H1 (cell line): ENCODE measurements around the gene MBNL1. TPM values are rescaled to one million over a fixed set of nuclear protein-coding genes. Genes with fewer than 3 reads are reported as not detected.

Experiments
- CTCF ChIA-PET: fragments of 300-600 bp; sonication (Branson Sonifier 250); formaldehyde crosslinking; loops from one replicate; lab custom pipeline; 2021; ENCODE audit not compliant: partially characterized antibody; lab: Charles Lee
- POLR2A ChIA-PET: fragments of 300-600 bp; sonication (Branson Sonifier 250); formaldehyde crosslinking; loops from one replicate; lab custom pipeline; 2021; ENCODE audit warnings: inconsistent platforms; ENCODE audit not compliant: partially characterized antibody; lab: Charles Lee
- DNase-seq, 2 experiments: peaks; one replicate each; pipeline versions ENCODE4 v3.0.0 to v3.0.0-alpha.2; 2010 to 2022; ENCODE audit warnings: low spot score in 2 of 2, low read depth in 1 of 2, mixed read lengths in 1 of 2
- FAIRE-seq: peaks from 2 replicates; lab custom pipeline; 2011; peaks lifted over from hg19 to GRCh38; lab: Jason Lieb, UNC
- H2AFZ ChIP-seq: 2 replicates; pipeline ENCODE4 v1.8.1; 2012; ENCODE audit warnings: low read length, inconsistent platforms
- H2AK5ac ChIP-seq: 2 replicates; pipeline ENCODE4 v1.6.1; 2013; ENCODE audit warnings: low read depth, low read length
- H2BK120ac ChIP-seq: replicated peaks from 2 replicates; pipeline ENCODE3; 2013; ENCODE audit warnings: low read depth, low read length, inconsistent platforms
- H2BK12ac ChIP-seq: 2 replicates; pipeline ENCODE4 v1.6.1; 2013; ENCODE audit warnings: low read depth, low read length
- H2BK15ac ChIP-seq: 2 replicates; pipeline ENCODE4 v1.6.1; 2013; ENCODE audit warnings: low read length
- H2BK20ac ChIP-seq: 2 replicates; pipeline ENCODE4 v1.6.1; 2013; ENCODE audit warnings: low read length
- H2BK5ac ChIP-seq: 2 replicates; pipeline ENCODE4 v1.6.1; 2013; ENCODE audit warnings: low read depth, low read length
- H3K14ac ChIP-seq: 2 replicates; pipeline ENCODE4 v1.6.1; 2013; ENCODE audit warnings: inconsistent platforms; ENCODE audit not compliant: insufficient read length
- H3K18ac ChIP-seq: 2 replicates; pipeline ENCODE4 v1.6.1; 2013; ENCODE audit warnings: low read length; ENCODE audit errors: extremely low read depth
- H3K23ac ChIP-seq: 2 replicates; pipeline ENCODE4 v1.6.1; 2013; ENCODE audit warnings: inconsistent platforms; ENCODE audit not compliant: insufficient read length
- H3K23me2 ChIP-seq: 2 replicates; pipeline ENCODE4 v1.6.1; 2013; ENCODE audit warnings: low read depth, low read length
- H3K27ac ChIP-seq: 2 replicates; pipeline ENCODE4 v1.6.1; 2011; ENCODE audit warnings: low read depth, low read length, inconsistent platforms
- H3K27me3 ChIP-seq, 4 experiments: replicated peaks in 1 of 4; 1 replicate in 1 of 4; 2 replicates in 3 of 4; pipeline versions ENCODE4 v1.6.1 to v1.8.1; 2011 to 2013; ENCODE audit warnings: low read length in 3 of 4, mild to moderate bottlenecking in 3 of 4, inconsistent platforms in 2 of 4, mixed read lengths in 2 of 4, moderate library complexity in 1 of 4; ENCODE audit not compliant: control insufficient read depth in 3 of 4, insufficient read depth in 3 of 4; ENCODE audit errors: extremely low read depth in 1 of 4
- H3K36me3 ChIP-seq, 4 experiments: 2 replicates each; pipeline versions ENCODE4 v1.6.1 to v1.8.1; 2011 to 2013; ENCODE audit warnings: mild to moderate bottlenecking in 4 of 4, low read length in 3 of 4, moderate library complexity in 2 of 4, control low read depth in 1 of 4, inconsistent platforms in 1 of 4; ENCODE audit not compliant: insufficient read depth in 4 of 4, control insufficient read depth in 2 of 4
- H3K4ac ChIP-seq: replicated peaks from 2 replicates; pipeline ENCODE3; 2013; ENCODE audit warnings: low read length, low read depth, mixed read lengths, inconsistent platforms; ENCODE audit not compliant: insufficient read length
- H3K4me1 ChIP-seq, 4 experiments: replicated peaks in 1 of 4; 1 replicate in 1 of 4; 2 replicates in 3 of 4; pipeline versions ENCODE4 v1.6.1 to v1.8.1; 2011 to 2013; ENCODE audit warnings: low read length in 3 of 4, inconsistent platforms in 2 of 4, mixed read lengths in 1 of 4; ENCODE audit not compliant: insufficient read depth in 4 of 4, control insufficient read depth in 3 of 4
- H3K4me2 ChIP-seq, 2 experiments: 2 replicates each; pipeline versions ENCODE4 v1.6.1 to v1.8.1; 2011 to 2013; ENCODE audit warnings: low read depth in 2 of 2, low read length in 2 of 2, control low read depth in 1 of 2, inconsistent platforms in 1 of 2, mild to moderate bottlenecking in 1 of 2; ENCODE audit not compliant: insufficient read depth in 1 of 2
- H3K4me3 ChIP-seq, 4 experiments: fragments of 200-600, 300-600 bp in 1 of 4; sonication (generic), shearing (Covaris generic), sonication (Bioruptor Twin) in 1 of 4; 2 replicates each; pipeline versions ENCODE4 v1.5.1 to v1.8.1; 2011 to 2016; ENCODE audit warnings: low read length in 4 of 4, low read depth in 3 of 4, control low read depth in 2 of 4, inconsistent platforms in 2 of 4, mild to moderate bottlenecking in 2 of 4, mixed read lengths in 1 of 4, moderate library complexity in 1 of 4; ENCODE audit not compliant: insufficient read depth in 2 of 4; ENCODE audit errors: extremely low read depth in 1 of 4
- H3K56ac ChIP-seq: replicated peaks from 2 replicates; pipeline ENCODE3; 2013; ENCODE audit warnings: low read depth, mild to moderate bottlenecking, mixed read lengths, low read length, inconsistent platforms; ENCODE audit not compliant: insufficient read length
- H3K79me1 ChIP-seq: 2 replicates; pipeline ENCODE4 v1.6.1; 2013; ENCODE audit warnings: low read depth, low read length, control low read depth
- H3K79me2 ChIP-seq, 2 experiments: 2 replicates each; pipeline versions ENCODE4 v1.6.1 to v1.8.1; 2012 to 2013; ENCODE audit warnings: low read length in 2 of 2, mild to moderate bottlenecking in 2 of 2, inconsistent platforms in 1 of 2; ENCODE audit not compliant: insufficient read depth in 2 of 2, control insufficient read depth in 1 of 2
- H3K9ac ChIP-seq, 4 experiments: replicated peaks in 1 of 4; 1 replicate in 1 of 4; 2 replicates in 3 of 4; pipeline versions ENCODE4 v1.6.1 to v1.8.1; 2011 to 2013; ENCODE audit warnings: low read depth in 3 of 4, low read length in 3 of 4, control low read depth in 2 of 4, mild to moderate bottlenecking in 2 of 4, moderate library complexity in 2 of 4, inconsistent platforms in 1 of 4; ENCODE audit errors: extremely low read depth in 1 of 4
- H3K9me3 ChIP-seq, 2 experiments: 2 replicates each; pipeline versions ENCODE4 v1.6.1 to v1.8.1; 2012 to 2013; ENCODE audit warnings: mild to moderate bottlenecking in 2 of 2, moderate library complexity in 2 of 2, control low read depth in 1 of 2, inconsistent platforms in 1 of 2, low read depth in 1 of 2, low read length in 1 of 2, mixed read lengths in 1 of 2; ENCODE audit not compliant: insufficient read depth in 2 of 2
- H4K20me1 ChIP-seq, 2 experiments: replicated peaks in 1 of 2; 2 replicates each; pipeline versions ENCODE3 to v1.8.1; 2011 to 2013; ENCODE audit warnings: inconsistent platforms in 2 of 2, low read length in 2 of 2, mild to moderate bottlenecking in 1 of 2; ENCODE audit not compliant: insufficient read depth in 2 of 2, control insufficient read depth in 1 of 2
- H4K5ac ChIP-seq: 2 replicates; pipeline ENCODE4 v1.6.1; 2013; ENCODE audit warnings: low read length, low read depth, mixed read lengths, inconsistent platforms; ENCODE audit not compliant: insufficient read length
- H4K8ac ChIP-seq: 2 replicates; pipeline ENCODE4 v1.8.0; 2013; ENCODE audit warnings: mild to moderate bottlenecking, moderate library complexity, low read length, inconsistent platforms; ENCODE audit not compliant: insufficient read depth; ENCODE audit errors: extremely low read depth
- H4K91ac ChIP-seq: replicated peaks from 2 replicates; pipeline ENCODE3; 2013; ENCODE audit warnings: low read length, mixed read lengths, inconsistent platforms; ENCODE audit not compliant: insufficient read length
- BACH1 ChIP-seq: IDR thresholded peaks from 2 replicates; pipeline ENCODE4 v1.6.1; 2012; ENCODE audit warnings: low read length, improper control_type of control experiment
- BCL11A ChIP-seq, 2 experiments: IDR thresholded peaks; one replicate each; pipeline ENCODE4 v1.6.1; 2011; ENCODE audit warnings: low read depth in 2 of 2, low read length in 2 of 2, mild to moderate bottlenecking in 2 of 2
- CHD1 ChIP-seq: IDR thresholded peaks from 2 replicates; pipeline ENCODE4 v1.6.1; 2012; ENCODE audit warnings: low read depth, low read length, improper control_type of control experiment
- EGR1 ChIP-seq: IDR thresholded peaks from 2 replicates; pipeline ENCODE4 v1.6.1; 2011; ENCODE audit warnings: low read depth, low read length, borderline replicate concordance
- SAP30 ChIP-seq: fragments of 300-600 bp; sonication (generic); IDR thresholded peaks from 2 replicates; pipeline ENCODE4 v1.7.1; 2012; ENCODE audit warnings: low read length, moderate library complexity, mild to moderate bottlenecking, inconsistent platforms; ENCODE audit not compliant: insufficient read depth, insufficient replicate concordance
- TAF1 ChIP-seq: IDR thresholded peaks from 2 replicates; pipeline ENCODE4 v1.6.1; 2011; ENCODE audit warnings: mild to moderate bottlenecking, low read depth, low read length
- TEAD4 ChIP-seq: IDR thresholded peaks from 2 replicates; pipeline ENCODE4 v1.6.1; 2012; ENCODE audit warnings: low read depth, low read length, inconsistent platforms, mixed read lengths
- ZNF274 ChIP-seq: IDR thresholded peaks from 2 replicates; pipeline ENCODE4 v1.7.0; 2012; ENCODE audit warnings: low read length, borderline replicate concordance; ENCODE audit errors: extremely low read depth
- WGBS, 2 experiments: shearing (Covaris generic) in 1 of 2; methylation state at CpG; one replicate each; pipeline versions ENCODE4 v1.1.6 to v1.1.7; 2013 to 2015; ENCODE audit warnings: low lambda C conversion rate in 2 of 2, mixed read lengths in 2 of 2, inconsistent platforms in 1 of 2, low coverage in 1 of 2, missing lambda C conversion rate in 1 of 2; ENCODE audit not compliant: insufficient replicate concordance in 2 of 2, insufficient coverage in 1 of 2, insufficient read length in 1 of 2; ENCODE audit errors: extremely low coverage in 1 of 2, missing lambda C conversion rate in 1 of 2; 5-methylcytosine and 5-hydroxymethylcytosine counted together
- polyA plus RNA-seq, 7 experiments: library from polyadenylated mRNA; depleted of rRNA in 3 of 7; stranded (reverse) in 5 of 7; unstranded in 2 of 7; fragments of >200 nt in 5 of 7; fragments of 200-250 nt in 2 of 7; gene quantifications; 1 replicate in 5 of 7; 2 replicates in 1 of 7; 4 replicates in 1 of 7; pipeline versions ENCODE4 v1.2.1 to v1.2.3, GENCODE V29; 2011 to 2013; ENCODE audit warnings: missing spikeins in 2 of 7, mixed read lengths in 2 of 7
- total RNA-seq: library from RNA; stranded (reverse); fragmentation: NEBNext Ultra II Directional; extraction: Animal tissue kit (Norgen Biotek cat#: 25700); gene quantifications from 2 replicates; pipeline ENCODE4 v1.2.1, GENCODE V29; 2021

The MBNL1 gene
- total and polyA plus RNA-seq, 2 of the 8 experiments (the other 6 are each of a cell fraction or from before 2014, with no cell fraction given) = 5.0 to 16.4 TPM

DNA sequence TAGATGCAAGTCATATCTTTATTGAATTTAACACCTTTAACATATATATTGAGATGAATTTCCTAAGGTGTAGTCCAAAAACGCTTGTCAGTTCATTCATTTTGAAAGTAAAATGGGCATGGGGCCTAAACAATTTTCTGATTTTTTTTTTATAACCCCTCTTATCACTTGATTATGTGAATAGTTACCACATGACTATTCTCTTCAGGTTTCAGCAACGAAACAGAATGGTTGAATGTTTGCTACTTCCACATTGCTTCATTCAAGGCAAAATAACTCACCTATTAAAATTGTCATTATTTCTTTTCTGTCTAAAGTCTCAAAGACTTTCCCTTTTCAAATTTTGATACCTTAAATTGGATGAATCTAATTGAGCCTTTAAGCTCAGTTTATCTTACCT lies 96.4 kb downstream of the MBNL1 start:
- no peak overlapping the region for H3K4me3 ChIP-seq
- H3K23ac ChIP-seq = no peak overlapping the region
- no peaks in the 10 kb centered on the region for H4K20me1 ChIP-seq
- H3K14ac ChIP-seq = no peak overlapping the region
- H4K5ac ChIP-seq = no peak overlapping the region
- no peak overlapping the region for H4K91ac ChIP-seq
- CTCF ChIA-PET = no interaction called here
- no peaks in the 10 kb centered on the region for H3K4me1 ChIP-seq
- FAIRE-seq = no peak
- no peak overlapping the region for H3K18ac ChIP-seq
- H2AFZ ChIP-seq = no peak overlapping the region
- POLR2A ChIA-PET = no interaction called here
- H3K9me3 ChIP-seq = no peaks in the 10 kb centered on the region
- H3K9ac ChIP-seq = no peak overlapping the region
- H3K23me2 ChIP-seq = no peaks in the 10 kb centered on the region
- no peak overlapping the region for H2BK20ac ChIP-seq
- H3K79me1 ChIP-seq = no peaks in the 10 kb centered on the region
- no peak overlapping the region for H2AK5ac ChIP-seq
- no peak for DNase-seq
- no peaks in the 10 kb centered on the region for H3K27me3 ChIP-seq
- no peak overlapping the region for H2BK12ac ChIP-seq
- H3K4me2 ChIP-seq = no peak overlapping the region
- H2BK5ac ChIP-seq = no peak overlapping the region
- no peak overlapping the region for H2BK15ac ChIP-seq
- 91% methylated on average over 2 of the region's 2 CpGs; no CpG with 5 or more reads in 1 of the 2 experiments for WGBS, 2 experiments
- no peak overlapping the region for H3K27ac ChIP-seq
- no peak overlapping the region for H4K8ac ChIP-seq
- H3K79me2 ChIP-seq = peaks cover 0 to 21% of the 10 kb centered on the region in 2 experiments; a peak in 2 of 4 replicates
- no peak overlapping the region for H3K4ac ChIP-seq
- H3K56ac ChIP-seq = no peak overlapping the region
- no peak overlapping the region for H2BK120ac ChIP-seq
- no peaks in the 10 kb centered on the region for H3K36me3 ChIP-seq
- TF ChIP-seq TEAD4 = no peak
- TF ChIP-seq EGR1 = no peak
- TF ChIP-seq ZNF274 = no peak
- no peak for TF ChIP-seq SAP30
- no peak for TF ChIP-seq BACH1
- TF ChIP-seq TAF1 = no peak
- no peak for TF ChIP-seq BCL11A (IDR thresholded peaks at IDR 0.05; ENCODE audit: low read depth in 2 of 2, low read length in 2 of 2)
- TF ChIP-seq CHD1 = no peak
